HG03571 (cell line): Measurements from ENCODE around the gene KCNB1.

Experiments
- ATAC-seq: cut with Tn5 transposase; IDR thresholded peaks from one replicate; pipeline ENCODE4 v1.9.1; 2021; ENCODE audit not compliant: unreplicated experiment

KCNB1 gene

GRCh38 chr20:49471397-49471796, 11.1 kb downstream of the KCNB1 start:
- no peak for ATAC-seq

DNA sequence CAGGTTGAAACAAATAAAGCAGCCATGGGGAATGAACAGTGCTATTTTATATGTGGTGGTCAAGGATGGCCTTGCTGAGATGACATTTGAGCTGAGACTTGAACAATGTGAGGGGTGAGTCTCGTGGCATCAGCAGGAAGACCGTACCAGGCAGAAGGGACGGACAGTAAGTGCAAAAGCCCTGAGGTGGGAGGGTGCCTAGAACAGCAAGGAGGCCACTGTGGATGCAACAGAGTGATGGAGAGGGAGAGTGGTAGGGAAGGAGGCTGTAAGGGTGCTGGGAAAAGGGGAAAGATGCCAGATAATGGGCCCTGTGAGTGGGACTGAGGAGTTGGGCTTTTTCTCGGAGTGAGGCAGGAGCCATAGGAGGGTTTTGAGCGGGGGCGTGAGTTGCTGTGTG, 11.5 kb downstream of the KCNB1 start:
- ATAC-seq = no peak

GRCh38 chr20:49469060-49469459, 13.4 kb downstream of the KCNB1 start:
- no peak for ATAC-seq

- ATAC-seq = no peak
Measured at GRCh38 chr20:49468412-49468811, 14.1 kb downstream of the KCNB1 start.

DNA sequence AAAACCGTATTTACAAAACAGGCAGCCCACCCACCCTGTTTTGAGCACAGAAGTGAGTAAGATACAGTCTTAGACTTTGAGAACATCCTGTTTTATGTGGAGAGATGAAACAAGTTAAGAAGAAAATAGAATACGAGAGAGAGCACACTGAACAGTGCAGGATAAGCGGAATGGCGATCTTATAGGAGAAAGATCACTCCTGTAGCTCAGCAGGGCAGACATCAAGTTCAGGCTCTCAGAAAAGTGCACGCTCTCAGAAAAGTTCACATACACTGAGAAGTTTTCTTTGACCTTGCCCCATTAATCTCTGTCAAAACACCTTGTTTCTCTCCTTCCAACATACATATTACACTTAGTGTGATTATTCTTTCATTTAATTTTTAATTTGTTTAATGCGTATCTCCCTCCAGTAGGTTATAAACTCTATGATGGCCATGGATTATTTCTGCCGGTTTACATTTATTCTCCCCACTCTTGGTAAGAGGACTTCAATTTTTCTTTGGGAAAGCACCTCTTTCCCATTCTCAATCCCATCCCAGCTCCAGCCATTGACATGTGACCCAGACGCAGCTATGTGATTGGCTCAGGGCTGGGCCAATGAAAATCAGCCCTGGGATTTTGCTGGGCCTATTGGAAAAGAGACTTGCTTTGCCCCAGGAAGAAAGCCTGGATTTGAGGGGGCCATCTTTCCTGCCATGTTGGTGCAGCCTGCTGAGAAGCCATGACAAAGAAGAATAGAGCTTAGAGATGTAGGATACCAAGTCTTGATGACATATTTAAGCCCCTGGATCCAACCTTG, 16.2 kb downstream of the KCNB1 start:
- ATAC-seq = no peak

GRCh38 chr20:49464556-49464955, 17.9 kb downstream of the KCNB1 start:
- no peak for ATAC-seq

DNA sequence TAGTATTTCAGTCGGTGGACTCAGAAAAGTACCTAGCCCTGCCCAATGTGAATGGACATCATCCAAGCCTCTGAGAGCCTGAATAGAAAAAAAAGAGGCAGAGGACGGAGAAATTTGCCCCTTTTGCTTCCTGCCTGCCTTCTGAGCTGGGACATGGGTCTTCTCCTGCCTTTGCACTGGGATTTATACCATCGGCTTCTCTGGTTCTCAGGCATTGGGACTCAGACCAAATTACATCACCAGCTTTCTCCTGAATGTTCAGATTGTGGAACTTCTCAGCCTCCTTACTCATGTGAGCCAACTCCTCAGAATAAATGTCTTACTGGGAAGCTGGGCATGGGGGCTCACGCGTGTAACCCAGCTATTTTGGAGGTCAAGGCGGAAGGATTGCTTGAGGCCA, 19.8 kb downstream of the KCNB1 start:
- ATAC-seq = no peak

GRCh38 chr20:49461894-49462620, 20.4 kb downstream of the KCNB1 start:
- ATAC-seq = no peak

GRCh38 chr20:49460916-49461315, 21.6 kb downstream of the KCNB1 start:
- ATAC-seq = no peak

GRCh38 chr20:49460131-49460530, 22.3 kb downstream of the KCNB1 start:
- no peak for ATAC-seq

- ATAC-seq = no peak
Measured at GRCh38 chr20:49459684-49460083, 22.8 kb downstream of the KCNB1 start.

DNA sequence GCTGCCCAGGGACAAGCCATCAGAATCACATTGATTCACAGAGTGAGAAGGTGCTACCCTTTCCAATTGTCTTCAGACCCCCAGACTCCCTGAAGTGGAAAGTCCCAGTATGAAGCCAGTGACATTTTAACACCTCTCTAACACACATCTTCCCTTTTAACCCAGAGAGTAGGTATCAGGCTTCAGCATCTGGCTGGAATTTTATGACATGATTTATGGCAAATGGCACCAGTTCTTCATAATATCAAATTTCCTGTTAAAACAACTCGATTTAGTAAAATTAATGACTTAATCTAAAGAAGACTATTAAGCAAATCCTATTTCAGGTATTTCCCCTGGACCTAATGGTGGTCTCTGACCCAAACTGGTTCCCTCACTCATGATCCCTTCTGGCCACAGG, 25.0 kb downstream of the KCNB1 start:
- ATAC-seq = no peak

GRCh38 chr20:49456646-49457045, 25.8 kb downstream of the KCNB1 start:
- no peak for ATAC-seq

GRCh38 chr20:49455691-49456090, 26.8 kb downstream of the KCNB1 start:
- ATAC-seq = no peak

GRCh38 chr20:49452011-49452482, 30.4 kb downstream of the KCNB1 start:
- no peak for ATAC-seq

DNA sequence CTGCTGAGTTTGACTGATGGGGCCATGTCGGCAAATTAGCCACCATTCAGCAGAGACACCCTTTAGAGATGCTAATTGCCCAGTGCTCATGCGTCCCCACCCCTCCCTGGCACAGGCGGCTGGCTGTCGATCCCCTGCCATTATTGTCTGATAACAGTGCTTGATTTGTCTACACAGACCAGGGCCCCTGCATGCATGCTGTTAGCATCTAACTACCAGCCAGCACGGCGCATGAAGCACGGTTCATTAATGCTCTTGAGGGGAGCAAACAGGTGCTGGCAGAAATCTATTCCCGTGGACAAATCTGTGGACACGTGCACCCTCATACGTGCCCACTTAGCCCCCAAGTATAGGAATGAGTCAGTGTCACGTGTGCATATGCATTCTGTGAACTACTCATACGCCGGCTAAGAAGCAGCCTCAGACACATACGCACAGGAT, 32.2 kb downstream of the KCNB1 start:
- no peak for ATAC-seq

- ATAC-seq = no peak
Measured at GRCh38 chr20:49448917-49449316, 33.6 kb downstream of the KCNB1 start.

DNA sequence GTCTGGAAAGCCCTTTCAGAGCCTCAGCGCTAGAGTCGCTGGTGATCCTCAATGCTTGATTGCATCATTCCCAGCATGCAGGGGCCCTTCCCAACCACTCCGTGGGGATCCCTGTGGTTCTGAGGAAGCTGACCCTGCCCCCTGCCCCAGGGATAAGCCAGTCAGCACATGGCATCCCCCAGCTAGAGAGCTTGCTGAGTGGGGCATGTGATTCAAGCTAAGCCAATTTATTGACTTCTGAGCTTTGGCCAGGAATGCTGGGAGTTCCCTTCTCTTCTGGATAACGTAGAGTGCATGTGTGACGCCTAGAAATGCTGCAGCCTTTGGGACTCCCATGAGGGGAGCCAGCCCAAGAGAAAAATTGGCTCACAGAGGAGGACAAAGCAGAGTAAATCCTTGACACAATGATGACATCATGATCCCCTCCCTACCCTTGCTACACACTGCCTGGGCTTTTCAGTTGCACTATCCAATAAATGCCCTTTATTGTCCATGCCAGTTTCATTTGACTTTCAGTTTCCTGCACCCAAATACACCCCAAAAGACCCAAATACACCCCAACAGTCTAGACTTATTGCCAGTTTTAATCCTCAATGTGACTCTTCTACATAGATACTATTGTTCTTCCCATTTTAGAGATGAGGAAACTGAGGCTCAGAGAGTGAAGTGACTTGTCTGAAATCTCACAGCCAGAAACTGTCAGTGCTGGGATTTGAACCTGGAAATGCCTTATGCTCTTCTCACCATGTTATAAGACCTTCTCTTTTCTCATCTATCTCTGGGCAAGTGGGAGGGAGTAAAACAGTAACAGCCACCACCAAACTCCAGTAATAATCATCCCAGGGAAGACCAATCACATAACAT, 34.3 kb downstream of the KCNB1 start:
- no peak for ATAC-seq

DNA sequence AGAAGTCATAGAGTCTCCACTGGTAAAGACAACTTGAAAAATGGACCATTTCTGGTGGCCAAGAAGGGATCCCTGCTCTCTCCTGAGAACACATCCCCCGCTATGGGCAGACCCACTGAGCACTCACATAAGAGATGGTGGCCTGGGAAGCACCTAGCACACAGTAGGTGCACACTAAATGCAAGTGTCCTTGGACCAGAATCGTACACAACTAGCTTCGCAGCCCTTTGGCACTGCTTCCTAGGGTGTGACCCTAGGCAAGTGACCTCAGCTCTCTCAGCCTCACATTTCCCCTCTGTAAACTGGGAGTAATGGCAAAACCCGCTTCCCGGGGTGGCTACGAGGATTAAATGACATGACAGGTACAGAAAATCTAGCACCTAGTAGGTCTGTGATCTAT, 35.1 kb downstream of the KCNB1 start:
- ATAC-seq = no peak

DNA sequence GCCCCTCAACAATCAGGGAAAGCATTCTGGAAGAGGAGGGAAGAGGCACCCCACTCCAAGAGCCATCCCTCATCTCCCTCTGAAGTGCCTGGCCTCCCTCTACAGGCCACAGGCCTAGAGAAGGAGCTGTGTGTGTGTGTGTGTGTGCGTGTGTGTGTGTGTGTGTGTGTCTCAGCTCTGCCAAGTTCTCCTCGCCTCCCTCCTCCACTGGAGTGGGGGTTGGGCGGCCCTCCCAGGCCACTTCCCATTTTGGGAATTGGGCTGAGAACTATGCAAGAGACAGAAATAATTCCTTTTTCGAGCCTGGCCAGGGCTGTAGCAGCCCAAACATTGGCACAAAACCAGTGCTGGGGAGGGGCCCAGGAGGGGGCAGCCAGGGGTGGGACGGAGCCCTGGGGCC, 35.7 kb downstream of the KCNB1 start:
- no peak for ATAC-seq

- ATAC-seq = no peak
Measured at GRCh38 chr20:49446080-49446479, 36.4 kb downstream of the KCNB1 start.
